ENCODE data around the gene CCDC150. TPM values are rescaled to one million over a fixed set of nuclear protein-coding genes. Genes with fewer than 3 reads are reported as not detected.
A peak's percentile ranks its signal among the peaks of the same experiment; 100 is the strongest.
"Not testable (repeated sequence)": the region's sequence is repeated elsewhere in the genome, so short reads cannot be mapped to it uniquely, and the experiment has no call there.

Gene CCDC150
- total and polyA plus RNA-seq, 4 donors: 0.78 to 6.3 (median 5.1) TPM

GRCh38 chr2:196606516-196606915 is 33.0 kb upstream of the CCDC150 start:
- TF ChIP-seq GABPA (IDR thresholded peaks at IDR 0.05 in 1 of 2, conservative IDR thresholded peaks at IDR 0.05 in 1 of 2) (no peak), JUND (IDR thresholded peaks at IDR 0.05) (peak in 1 of 2 donors; percentile 41)
- H3K9ac ChIP-seq (ENCODE audit: low read depth in 1 of 2, low read length in 2 of 2): no peak overlapping the region
- WGBS: 49% methylated on average over 3 of the region's 3 CpGs

DNA sequence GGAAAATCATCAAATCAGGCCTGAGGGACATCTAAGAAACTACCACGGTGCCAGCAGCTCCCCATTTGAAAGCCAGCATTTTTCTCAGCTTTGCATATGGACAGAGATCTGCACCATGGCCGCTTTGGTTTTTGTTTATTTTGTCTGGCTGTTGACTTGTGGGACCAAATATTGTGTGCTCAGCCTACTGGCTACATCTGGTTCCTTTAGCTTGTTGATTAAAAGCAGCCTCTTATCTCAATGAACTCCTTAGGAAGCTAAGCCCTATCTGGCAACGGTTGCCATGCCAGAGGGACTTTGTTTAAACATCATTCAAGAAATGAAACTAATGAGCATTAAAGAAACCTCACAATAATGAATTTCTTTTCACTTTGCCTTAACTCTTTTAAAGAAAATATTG is 32.4 kb upstream of the CCDC150 start:
- Histone ChIP-seq H3K9me3 (ENCODE audit: control insufficient read depth in 4 of 4, low read length in 3 of 4) (no peaks in the 10 kb centered on the region), H3K36me3 (ENCODE audit: control insufficient read depth in 4 of 4, insufficient read depth in 3 of 4, low read depth in 1 of 4, low read length in 3 of 4) (no peaks in the 10 kb centered on the region), H3K27ac (ENCODE audit: low read depth in 1 of 2, low read length in 2 of 2) (no peak overlapping the region), H3K27me3 (ENCODE audit: control insufficient read depth in 4 of 4, insufficient read depth in 4 of 4, low read length in 3 of 4) (no peaks in the 10 kb centered on the region), H3K9ac (ENCODE audit: low read depth in 1 of 2, low read length in 2 of 2) (no peak overlapping the region), H3K4me1 (ENCODE audit: control insufficient read depth in 4 of 4, insufficient read depth in 4 of 4, low read length in 3 of 4) (peaks cover 0 to 7% (median 1%) of the 10 kb centered on the region in 4 donors), H3K4me3 (ENCODE audit: low read depth in 1 of 3, low read length in 3 of 3) (no peak overlapping the region)
- TF ChIP-seq RAD21 (IDR thresholded peaks at IDR 0.05) (peak in 1 of 2 donors; percentile 8), GABPA (IDR thresholded peaks at IDR 0.05 in 1 of 2, conservative IDR thresholded peaks at IDR 0.05 in 1 of 2) (no peak)
- TF ChIP-seq, protein P1, sequence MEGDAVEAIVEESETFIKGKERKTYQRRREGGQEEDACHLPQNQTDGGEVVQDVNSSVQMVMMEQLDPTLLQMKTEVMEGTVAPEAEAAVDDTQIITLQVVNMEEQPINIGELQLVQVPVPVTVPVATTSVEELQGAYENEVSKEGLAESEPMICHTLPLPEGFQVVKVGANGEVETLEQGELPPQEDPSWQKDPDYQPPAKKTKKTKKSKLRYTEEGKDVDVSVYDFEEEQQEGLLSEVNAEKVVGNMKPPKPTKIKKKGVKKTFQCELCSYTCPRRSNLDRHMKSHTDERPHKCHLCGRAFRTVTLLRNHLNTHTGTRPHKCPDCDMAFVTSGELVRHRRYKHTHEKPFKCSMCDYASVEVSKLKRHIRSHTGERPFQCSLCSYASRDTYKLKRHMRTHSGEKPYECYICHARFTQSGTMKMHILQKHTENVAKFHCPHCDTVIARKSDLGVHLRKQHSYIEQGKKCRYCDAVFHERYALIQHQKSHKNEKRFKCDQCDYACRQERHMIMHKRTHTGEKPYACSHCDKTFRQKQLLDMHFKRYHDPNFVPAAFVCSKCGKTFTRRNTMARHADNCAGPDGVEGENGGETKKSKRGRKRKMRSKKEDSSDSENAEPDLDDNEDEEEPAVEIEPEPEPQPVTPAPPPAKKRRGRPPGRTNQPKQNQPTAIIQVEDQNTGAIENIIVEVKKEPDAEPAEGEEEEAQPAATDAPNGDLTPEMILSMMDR (IDR thresholded peaks at IDR 0.05; ENCODE audit: low read depth, low read length, missing input control): no peak
- DNase-seq (ENCODE audit: low spot score): no peak
- 23% methylated on average over 3 of the region's 3 CpGs for WGBS

More at GRCh38 chr2:196606516-196606915, 33.0 kb upstream of the CCDC150 start:
- Histone ChIP-seq H3K27ac (ENCODE audit: low read depth in 1 of 2, low read length in 2 of 2) (no peak overlapping the region), H3K9me3 (ENCODE audit: control insufficient read depth in 4 of 4, low read length in 3 of 4) (no peaks in the 10 kb centered on the region), H3K4me1 (ENCODE audit: control insufficient read depth in 4 of 4, insufficient read depth in 4 of 4, low read length in 3 of 4) (peaks cover 0 to 7% (median 1%) of the 10 kb centered on the region in 4 donors), H3K27me3 (ENCODE audit: control insufficient read depth in 4 of 4, insufficient read depth in 4 of 4, low read length in 3 of 4) (no peaks in the 10 kb centered on the region), H3K4me3 (ENCODE audit: low read depth in 1 of 3, low read length in 3 of 3) (no peak overlapping the region), H3K36me3 (ENCODE audit: control insufficient read depth in 4 of 4, insufficient read depth in 3 of 4, low read depth in 1 of 4, low read length in 3 of 4) (no peaks in the 10 kb centered on the region)
- no peak for DNase-seq (ENCODE audit: low spot score)

DNA sequence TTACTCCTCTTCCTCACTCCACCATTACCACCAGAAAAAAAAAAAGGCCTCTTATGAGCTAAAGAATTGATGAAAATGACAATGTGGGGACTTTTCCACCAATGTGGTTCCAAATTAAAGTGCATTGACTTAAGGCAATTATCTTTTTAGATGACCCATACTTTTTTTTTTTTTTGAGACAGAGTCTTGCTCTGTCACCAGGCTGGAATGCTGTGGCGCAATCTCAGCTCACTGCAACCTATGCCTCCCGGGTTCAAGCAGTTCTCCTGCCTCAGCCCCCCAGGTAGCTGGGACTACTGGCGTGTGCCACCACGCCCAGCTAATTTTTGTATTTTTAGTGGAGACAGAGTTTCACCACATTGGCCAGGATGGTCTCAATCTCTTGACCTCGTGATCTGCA is 31.6 kb upstream of the CCDC150 start:
- DNase-seq (ENCODE audit: low spot score); H3K9me3 ChIP-seq (ENCODE audit: control insufficient read depth in 4 of 4, low read length in 3 of 4); H3K4me3 ChIP-seq (ENCODE audit: low read depth in 1 of 3, low read length in 3 of 3); H3K9ac ChIP-seq (ENCODE audit: low read depth in 1 of 2, low read length in 2 of 2); H3K4me1 ChIP-seq (ENCODE audit: control insufficient read depth in 4 of 4, insufficient read depth in 4 of 4, low read length in 3 of 4); H3K27me3 ChIP-seq (ENCODE audit: control insufficient read depth in 4 of 4, insufficient read depth in 4 of 4, low read length in 3 of 4); H3K27ac ChIP-seq (ENCODE audit: low read depth in 1 of 2, low read length in 2 of 2); H3K36me3 ChIP-seq (ENCODE audit: control insufficient read depth in 4 of 4, insufficient read depth in 3 of 4, low read depth in 1 of 4, low read length in 3 of 4): not testable (repeated sequence)
- 82% methylated on average over 5 of the region's 5 CpGs for WGBS
- peak in 1 of 2 donors; percentile 5 for TF ChIP-seq RXRA (IDR thresholded peaks at IDR 0.05)

- Histone ChIP-seq H3K27me3 (ENCODE audit: control insufficient read depth in 4 of 4, insufficient read depth in 4 of 4, low read length in 3 of 4) (no peaks in the 10 kb centered on the region), H3K9ac (ENCODE audit: low read depth in 1 of 2, low read length in 2 of 2) (no peak overlapping the region), H3K27ac (ENCODE audit: low read depth in 1 of 2, low read length in 2 of 2) (no peak overlapping the region), H3K4me3 (ENCODE audit: low read depth in 1 of 3, low read length in 3 of 3) (no peak overlapping the region), H3K9me3 (ENCODE audit: control insufficient read depth in 4 of 4, low read length in 3 of 4) (no peaks in the 10 kb centered on the region), H3K36me3 (ENCODE audit: control insufficient read depth in 4 of 4, insufficient read depth in 3 of 4, low read depth in 1 of 4, low read length in 3 of 4) (no peaks in the 10 kb centered on the region), H3K4me1 (ENCODE audit: control insufficient read depth in 4 of 4, insufficient read depth in 4 of 4, low read length in 3 of 4) (peaks cover 0 to 7% (median 1%) of the 10 kb centered on the region in 4 donors)
- DNase-seq (ENCODE audit: low spot score): no peak
- TF ChIP-seq RXRA (IDR thresholded peaks at IDR 0.05) (peak in 1 of 2 donors; percentile 8), EGR1 (IDR thresholded peaks at IDR 0.05; ENCODE audit: low read depth in 2 of 2) (no peak), YY1 (IDR thresholded peaks at IDR 0.05) (no peak), HNF4A (conservative IDR thresholded peaks at IDR 0.05) (no peak)
- 51% methylated on average over 2 of the region's 2 CpGs for WGBS
These were observed 29.7 kb upstream of the CCDC150 start for GRCh38 chr2:196609806-196610205.
